ENCODE measurements around the gene PDE3A. TPM values are rescaled to one million over a fixed set of nuclear protein-coding genes. Genes with fewer than 3 reads are reported as not detected.

Gene PDE3A
- total RNA-seq, 6 experiments from 2014 or later, result 0.02 to 0.07 (median 0.03) TPM; not detected in 3

DNA sequence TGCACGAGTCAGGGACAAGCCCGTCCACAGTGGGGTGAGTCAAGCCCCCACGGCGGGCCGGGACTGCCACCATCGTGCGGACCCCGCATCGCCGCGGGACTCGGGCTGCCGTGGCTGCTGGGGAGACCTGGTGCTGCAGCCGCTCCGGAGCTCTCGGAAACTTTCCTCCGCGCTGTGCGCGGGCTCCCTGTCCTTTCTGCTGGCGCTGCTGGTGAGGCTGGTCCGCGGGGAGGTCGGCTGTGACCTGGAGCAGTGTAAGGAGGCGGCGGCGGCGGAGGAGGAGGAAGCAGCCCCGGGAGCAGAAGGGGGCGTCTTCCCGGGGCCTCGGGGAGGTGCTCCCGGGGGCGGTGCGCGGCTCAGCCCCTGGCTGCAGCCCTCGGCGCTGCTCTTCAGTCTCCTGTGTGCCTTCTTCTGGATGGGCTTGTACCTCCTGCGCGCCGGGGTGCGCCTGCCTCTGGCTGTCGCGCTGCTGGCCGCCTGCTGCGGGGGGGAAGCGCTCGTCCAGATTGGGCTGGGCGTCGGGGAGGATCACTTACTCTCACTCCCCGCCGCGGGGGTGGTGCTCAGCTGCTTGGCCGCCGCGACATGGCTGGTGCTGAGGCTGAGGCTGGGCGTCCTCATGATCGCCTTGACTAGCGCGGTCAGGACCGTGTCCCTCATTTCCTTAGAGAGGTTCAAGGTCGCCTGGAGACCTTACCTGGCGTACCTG lies 1.1 kb downstream of the PDE3A start:
- Mint-ChIP-seq H3K4me3 (peak overlapping the region; percentile 86), H3K27ac (no peak overlapping the region), H3K4me1 (ENCODE audit: low read depth) (peaks cover 18% of the 10 kb centered on the region), H3K9me3 (no peaks in the 10 kb centered on the region), H3K27me3 (ENCODE audit: insufficient read depth) (peaks cover 21% of the 10 kb centered on the region), H3K36me3 (ENCODE audit: low read depth) (no peaks in the 10 kb centered on the region)
- TF ChIP-seq, protein P1, sequence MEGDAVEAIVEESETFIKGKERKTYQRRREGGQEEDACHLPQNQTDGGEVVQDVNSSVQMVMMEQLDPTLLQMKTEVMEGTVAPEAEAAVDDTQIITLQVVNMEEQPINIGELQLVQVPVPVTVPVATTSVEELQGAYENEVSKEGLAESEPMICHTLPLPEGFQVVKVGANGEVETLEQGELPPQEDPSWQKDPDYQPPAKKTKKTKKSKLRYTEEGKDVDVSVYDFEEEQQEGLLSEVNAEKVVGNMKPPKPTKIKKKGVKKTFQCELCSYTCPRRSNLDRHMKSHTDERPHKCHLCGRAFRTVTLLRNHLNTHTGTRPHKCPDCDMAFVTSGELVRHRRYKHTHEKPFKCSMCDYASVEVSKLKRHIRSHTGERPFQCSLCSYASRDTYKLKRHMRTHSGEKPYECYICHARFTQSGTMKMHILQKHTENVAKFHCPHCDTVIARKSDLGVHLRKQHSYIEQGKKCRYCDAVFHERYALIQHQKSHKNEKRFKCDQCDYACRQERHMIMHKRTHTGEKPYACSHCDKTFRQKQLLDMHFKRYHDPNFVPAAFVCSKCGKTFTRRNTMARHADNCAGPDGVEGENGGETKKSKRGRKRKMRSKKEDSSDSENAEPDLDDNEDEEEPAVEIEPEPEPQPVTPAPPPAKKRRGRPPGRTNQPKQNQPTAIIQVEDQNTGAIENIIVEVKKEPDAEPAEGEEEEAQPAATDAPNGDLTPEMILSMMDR (IDR thresholded peaks at IDR 0.05), result no peak
- no peak for DNase-seq

GRCh38 chr12:20370014-20370386 lies 1.7 kb downstream of the PDE3A start:
- Mint-ChIP-seq H3K4me3 (peak overlapping the region; percentile 86), H3K4me1 (ENCODE audit: low read depth) (peaks cover 18% of the 10 kb centered on the region), H3K9me3 (no peaks in the 10 kb centered on the region), H3K36me3 (ENCODE audit: low read depth) (no peaks in the 10 kb centered on the region), H3K27me3 (ENCODE audit: insufficient read depth) (peaks cover 21% of the 10 kb centered on the region), H3K27ac (no peak overlapping the region)
- TF ChIP-seq, protein P1 (IDR thresholded peaks at IDR 0.05), result no peak
- no peak for DNase-seq

DNA sequence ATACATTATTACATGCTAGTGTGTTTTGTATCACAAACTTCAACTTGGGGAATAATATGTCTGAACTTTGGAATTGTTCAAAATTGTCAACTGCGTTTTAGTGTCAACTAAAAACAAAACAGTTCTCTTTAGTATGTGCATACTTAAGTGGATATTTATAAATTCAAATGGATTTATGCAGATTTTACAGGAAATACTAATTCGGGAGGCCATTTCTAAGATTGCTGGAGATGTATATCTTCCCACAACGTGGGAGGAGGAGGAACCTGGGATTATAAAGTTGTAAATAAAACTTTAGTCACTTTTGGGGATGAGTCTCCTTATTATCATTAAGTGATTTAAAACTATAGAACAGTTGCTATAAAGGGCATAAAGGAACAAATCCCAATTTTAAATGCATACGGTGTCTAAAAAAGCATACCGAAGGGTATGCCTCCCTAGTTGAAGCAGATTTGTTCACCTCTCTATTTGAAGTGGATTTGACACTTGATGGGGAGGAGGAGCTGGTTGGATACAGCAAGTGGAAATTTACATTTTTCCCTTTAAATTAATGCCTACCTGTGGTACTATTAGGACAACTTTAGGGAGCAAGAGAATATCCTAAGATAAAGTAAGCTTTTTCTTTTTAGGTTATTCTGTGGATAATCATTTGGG lies 2.7 kb downstream of the PDE3A start:
- Mint-ChIP-seq H3K9me3 (no peaks in the 10 kb centered on the region), H3K4me3 (no peak overlapping the region), H3K27ac (no peak overlapping the region), H3K4me1 (ENCODE audit: low read depth) (peaks cover 18% of the 10 kb centered on the region), H3K36me3 (ENCODE audit: low read depth) (no peaks in the 10 kb centered on the region), H3K27me3 (ENCODE audit: insufficient read depth) (peaks cover 21% of the 10 kb centered on the region)
- TF ChIP-seq, protein P1 (IDR thresholded peaks at IDR 0.05), result no peak
- DNase-seq, result no peak

GRCh38 chr12:20372326-20373096 lies 4.2 kb downstream of the PDE3A start:
- H3K4me1 Mint-ChIP-seq (ENCODE audit: low read depth), result peaks cover 18% of the 10 kb centered on the region
- no peak overlapping the region for H3K27ac Mint-ChIP-seq
- DNase-seq, result no peak
- peaks cover 21% of the 10 kb centered on the region for H3K27me3 Mint-ChIP-seq (ENCODE audit: insufficient read depth)
- H3K9me3 Mint-ChIP-seq, result no peaks in the 10 kb centered on the region
- no peak overlapping the region for H3K4me3 Mint-ChIP-seq
- H3K36me3 Mint-ChIP-seq (ENCODE audit: low read depth), result no peaks in the 10 kb centered on the region
- TF ChIP-seq, protein P1 (IDR thresholded peaks at IDR 0.05), result no peak

- no peaks in the 10 kb centered on the region for H3K36me3 Mint-ChIP-seq (ENCODE audit: low read depth)
- H3K4me3 Mint-ChIP-seq, result no peak overlapping the region
- peaks cover 13% of the 10 kb centered on the region for H3K27me3 Mint-ChIP-seq (ENCODE audit: insufficient read depth)
- peaks cover 7% of the 10 kb centered on the region; the same call in 1 of the 2 replicates for H3K4me1 Mint-ChIP-seq (ENCODE audit: low read depth)
- no peaks in the 10 kb centered on the region for H3K9me3 Mint-ChIP-seq
- DNase-seq, result no peak
- TF ChIP-seq, protein P1 (IDR thresholded peaks at IDR 0.05), result no peak
- no peak overlapping the region for H3K27ac Mint-ChIP-seq
These were observed 6.5 kb downstream of the PDE3A start for GRCh38 chr12:20374795-20375194.

Data from HFFc6 (cell line).